ENCODE data around the gene NCAM2. TPM values are rescaled to one million over a fixed set of nuclear protein-coding genes. Genes with fewer than 3 reads are reported as not detected.

NCAM2 gene
- total and polyA plus RNA-seq, 2 of the 4 experiments (the other 2 are of a cell fraction), result 2.7 to 5.0 TPM

DNA sequence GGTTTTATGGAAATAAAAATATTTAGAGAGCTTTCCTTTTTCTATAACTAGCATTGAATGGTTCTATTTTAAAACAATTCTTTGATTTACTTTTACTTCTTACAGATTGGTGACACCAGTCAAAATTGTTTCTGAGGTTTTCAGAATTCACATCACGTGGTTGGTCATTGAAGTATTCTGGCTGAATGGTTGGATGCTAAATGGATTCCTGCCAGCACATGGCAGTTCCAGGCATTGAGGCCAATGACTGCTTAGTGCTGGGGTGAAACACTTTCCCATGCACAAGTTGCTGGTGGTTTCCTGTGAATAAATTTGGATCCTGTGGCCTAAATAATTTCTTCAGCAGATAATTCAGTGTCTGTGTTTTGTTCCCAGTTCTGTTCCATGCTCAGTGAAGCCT is 20.6 kb downstream of the NCAM2 start:
- Histone ChIP-seq H3K4me3 (ENCODE audit: insufficient read depth, low read depth, low read length) (no peak overlapping the region), H2AFZ (replicated peaks; ENCODE audit: low read length, poor library complexity) (no peak overlapping the region), H3K4ac (ENCODE audit: low read depth, low read length) (no peak overlapping the region), H2BK120ac (ENCODE audit: low read depth, low read length) (no peak overlapping the region), H4K20me1 (ENCODE audit: insufficient read depth, low read length) (no peaks in the 10 kb centered on the region), H2BK15ac (ENCODE audit: low read depth, low read length) (no peak overlapping the region), H3K56ac (ENCODE audit: extremely low read depth, insufficient read depth, low read length) (no peak overlapping the region), H3K27ac (ENCODE audit: insufficient read depth, low read length) (no peak overlapping the region), H3K79me1 (ENCODE audit: low read depth in 1 of 2, low read length in 2 of 2) (no peaks in the 10 kb centered on the region), H3K36me3 (ENCODE audit: control insufficient read depth, insufficient read depth, low read length) (no peaks in the 10 kb centered on the region), H3K9ac (ENCODE audit: low read depth, low read length) (no peak overlapping the region), H3K9me3 (ENCODE audit: control insufficient read depth, insufficient read depth, low read length) (no peaks in the 10 kb centered on the region), H2BK5ac (ENCODE audit: low read depth, low read length, poor library complexity, severe bottlenecking) (no peak overlapping the region), H3K23ac (ENCODE audit: low read depth, low read length) (no peak overlapping the region), H3K4me2 (ENCODE audit: low read depth, low read length) (no peak overlapping the region), H3K27me3 (ENCODE audit: control insufficient read depth, insufficient read depth, low read length) (no peaks in the 10 kb centered on the region), H4K8ac (ENCODE audit: low read depth in 2 of 2, low read length in 2 of 2) (no peak overlapping the region), H2AK9ac (replicated peaks; ENCODE audit: low read depth, low read length, poor library complexity) (no peak overlapping the region), H4K5ac (ENCODE audit: low read depth, low read length) (no peak overlapping the region), H2BK20ac (ENCODE audit: low read depth, low read length) (no peak overlapping the region), H3K9me1 (ENCODE audit: insufficient read depth, low read length) (no peaks in the 10 kb centered on the region; the same call in 1 of the 2 replicates), H4K91ac (ENCODE audit: insufficient read depth, low read depth, low read length) (no peak overlapping the region), H2AK5ac (ENCODE audit: low read depth, low read length) (no peak overlapping the region), H3K14ac (replicated peaks; ENCODE audit: low read depth, low read length) (no peak overlapping the region), H3K18ac (ENCODE audit: low read depth, low read length) (no peak overlapping the region), H3K4me1 (ENCODE audit: control insufficient read depth, insufficient read depth, low read length) (no peaks in the 10 kb centered on the region)
- no peak for DNase-seq
- no peak for ATAC-seq (ENCODE audit: low read depth)
- TF ChIP-seq CHD1 (IDR thresholded peaks at IDR 0.05; ENCODE audit: low read depth, low read length), result no peak
- TF ChIP-seq RFX5 (IDR thresholded peaks at IDR 0.05; ENCODE audit: low read depth, low read length), result no peak
- TF ChIP-seq NFE2L2 (IDR thresholded peaks at IDR 0.05; ENCODE audit: low read depth, low read length), result no peak
- in situ Hi-C loops (cut with MboI; ENCODE audit: low sequenced_read_pairs), result loop anchor here (25.0 kb wide), 2 partner anchors 893 to 1768 kb away; no protein-coding TSS in a partner anchor
- WGBS, 2 experiments (ENCODE audit: extremely low coverage in 2 of 2, insufficient read length in 1 of 2), result no CpG with 5 or more reads among the region's 1 CpG
- no TSS peak for BruUV-seq (replicated peaks)
- intact Hi-C loops (cut with micrococcal nuclease), result no loop called here
- ChIA-PET CTCF (interaction anchor here (1.2 kb wide), 1 partner anchor 27 kb away, joined by 4 read pairs; no protein-coding TSS in a partner anchor), POLR2A (ENCODE audit: unreplicated experiment) (no interaction called here)
- dilution Hi-C loops (cut with HindIII; ENCODE audit: low sequenced_read_pairs, unreplicated experiment), result no loop called here
